Activated CD8-positive, alpha-beta memory T cell treated with anti-CD3 and anti-CD28 coated beads, Interleukin-2, amount 50 U/mL, for 48 hours (primary cell): ENCODE measurements around the gene TXLNG.

Source experiments
- DNase-seq: peaks from one replicate; pipeline ENCODE4 v3.0.0-alpha.2; 2020

The TXLNG gene

GRCh38 chrX:16785247-16786138 is 773 bp upstream of the TXLNG start:
- DNase-seq: no peak

GRCh38 chrX:16786791-16787735 is 797 bp downstream of the TXLNG start:
- DNase-seq: peak; percentile 57

- no peak for DNase-seq
Observed at GRCh38 chrX:16788477-16788876, 2.2 kb downstream of the TXLNG start.

GRCh38 chrX:16796298-16796697 is 10.0 kb downstream of the TXLNG start:
- no peak for DNase-seq

- DNase-seq: no peak
Observed at GRCh38 chrX:16797358-16797757, 11.1 kb downstream of the TXLNG start.

GRCh38 chrX:16797841-16798240 is 11.6 kb downstream of the TXLNG start:
- DNase-seq: no peak

GRCh38 chrX:16804923-16805464 is 18.7 kb downstream of the TXLNG start:
- no peak for DNase-seq

- no peak for DNase-seq
Observed at GRCh38 chrX:16807548-16807947, 21.3 kb downstream of the TXLNG start.

GRCh38 chrX:16807976-16808542 is 21.8 kb downstream of the TXLNG start:
- DNase-seq: no peak

GRCh38 chrX:16814597-16814996 is 28.3 kb downstream of the TXLNG start:
- no peak for DNase-seq

- DNase-seq: no peak
Observed at GRCh38 chrX:16819634-16820033, 33.4 kb downstream of the TXLNG start.

- DNase-seq: no peak
Observed at GRCh38 chrX:16822723-16823122, 36.5 kb downstream of the TXLNG start.

- no peak for DNase-seq
Observed at GRCh38 chrX:16825264-16826035, 39.2 kb downstream of the TXLNG start.

GRCh38 chrX:16826207-16826606 is 39.9 kb downstream of the TXLNG start:
- no peak for DNase-seq

- no peak for DNase-seq
Observed at GRCh38 chrX:16827225-16827624, 41.0 kb downstream of the TXLNG start.

GRCh38 chrX:16828124-16828908 is 42.0 kb downstream of the TXLNG start:
- no peak for DNase-seq

GRCh38 chrX:16832301-16832700 is 46.0 kb downstream of the TXLNG start:
- DNase-seq: no peak

GRCh38 chrX:16834806-16835205 is 48.5 kb downstream of the TXLNG start:
- no peak for DNase-seq

- no peak for DNase-seq
Observed at GRCh38 chrX:16836371-16836770, 50.1 kb downstream of the TXLNG start.

- no peak for DNase-seq
Observed at GRCh38 chrX:16838202-16839066, 52.2 kb downstream of the TXLNG start.
